GM21526 (cell line): Measurements from ENCODE around the gene SLC16A11.
A peak's percentile ranks its signal among the peaks of the same experiment; 100 is the strongest.
"Not testable (repeated sequence)": the region's sequence is repeated elsewhere in the genome, so short reads cannot be mapped to it uniquely, and the experiment has no call there.

ENCODE experiments used
- ATAC-seq: cut with Tn5 transposase; IDR thresholded peaks from one replicate; pipeline ENCODE4 v1.9.1; 2021; ENCODE audit warnings: moderate library complexity; ENCODE audit not compliant: unreplicated experiment, low FRiP score

SLC16A11 gene

GRCh38 chr17:7014261-7014994 lies 29.5 kb downstream of the SLC16A11 start:
- peak; percentile 73 for ATAC-seq

- ATAC-seq = no peak
Measured at GRCh38 chr17:7011942-7012254, 32.0 kb downstream of the SLC16A11 start.

- no peak for ATAC-seq
Measured at GRCh38 chr17:7011415-7011814, 32.5 kb downstream of the SLC16A11 start.

- no peak for ATAC-seq
Measured at GRCh38 chr17:7010523-7010922, 33.4 kb downstream of the SLC16A11 start.

- no peak for ATAC-seq
Measured at GRCh38 chr17:7007143-7007542, 36.7 kb downstream of the SLC16A11 start.

GRCh38 chr17:7005716-7006115 lies 38.2 kb downstream of the SLC16A11 start:
- ATAC-seq = no peak

- ATAC-seq = no peak
Measured at GRCh38 chr17:7004398-7005253, 39.3 kb downstream of the SLC16A11 start.

- no peak for ATAC-seq
Measured at GRCh38 chr17:7003745-7004144, 40.1 kb downstream of the SLC16A11 start.

GRCh38 chr17:7002288-7003047 lies 41.4 kb downstream of the SLC16A11 start:
- ATAC-seq = no peak

GRCh38 chr17:7001318-7001961 lies 42.5 kb downstream of the SLC16A11 start:
- ATAC-seq = no peak

- no peak for ATAC-seq
Measured at GRCh38 chr17:6998855-6999508, 44.9 kb downstream of the SLC16A11 start.

- no peak for ATAC-seq
Measured at GRCh38 chr17:6997171-6997570, 46.7 kb downstream of the SLC16A11 start.

GRCh38 chr17:6996256-6997011 lies 47.5 kb downstream of the SLC16A11 start:
- ATAC-seq = no peak

- ATAC-seq = no peak
Measured at GRCh38 chr17:6995500-6996255, 48.2 kb downstream of the SLC16A11 start, which contains the start of gene ALOX12. Gene ALOX12, plus strand, starts transcription at chr17:6996049. Its CDS starts 69 bp downstream, at chr17:6996118.

- no peak for ATAC-seq
Measured at GRCh38 chr17:6994666-6995256, 49.1 kb downstream of the SLC16A11 start.

GRCh38 chr17:6994118-6994598 lies 49.7 kb downstream of the SLC16A11 start:
- no peak for ATAC-seq

GRCh38 chr17:6993613-6994056 lies 50.3 kb downstream of the SLC16A11 start:
- ATAC-seq = not testable (repeated sequence)
